NT2/D1 (cell line): ENCODE data around the gene PLXNA4.

Source experiments
- YY1 ChIP-seq: IDR thresholded peaks from 2 replicates; pipeline ENCODE4 v1.6.1; 2011; ENCODE audit not compliant: insufficient read length, insufficient read depth
- ZNF274 ChIP-seq: IDR thresholded peaks from 2 replicates; pipeline ENCODE4 v1.6.1; 2011; ENCODE audit warnings: mild to moderate bottlenecking, low read depth, low read length

DNA sequence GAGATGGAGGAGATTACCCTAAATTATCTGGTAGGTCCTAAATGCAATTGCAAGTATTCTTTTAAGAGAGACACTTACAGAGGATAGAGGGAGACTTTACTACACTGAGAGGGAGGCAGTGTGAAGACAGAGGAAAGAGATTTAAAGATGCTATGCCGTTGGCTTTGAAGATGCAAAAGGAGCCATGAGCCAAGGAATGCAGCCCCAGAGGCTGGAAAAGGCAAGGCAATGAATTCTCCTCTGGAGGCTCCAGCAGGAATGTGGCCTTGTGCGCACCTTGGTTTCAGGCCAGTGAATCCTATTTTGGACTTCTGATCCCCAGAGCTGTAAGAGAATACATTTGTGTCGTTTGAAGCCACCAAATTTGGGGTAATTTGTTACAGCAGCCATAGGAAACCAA lies 118.6 kb downstream of the PLXNA4 start:
- TF ChIP-seq YY1, result no peak
- no peak for TF ChIP-seq ZNF274
